BE2C (cell line): Measurements from ENCODE around the gene INHBA. TPM values are rescaled to one million over a fixed set of nuclear protein-coding genes. Genes with fewer than 3 reads are reported as not detected.

Experiments used
- DNase-seq: peaks from one replicate; pipeline ENCODE4 v3.0.0-alpha.2; 2020
- H3K27me3 ChIP-seq: fragments of 250-450 bp; sonication (Bioruptor Pico); 2 replicates; pipeline ENCODE4 v1.5.1; 2020; ENCODE audit warnings: mild to moderate bottlenecking
- H3K36me3 ChIP-seq: fragments of 250-450 bp; sonication (Bioruptor Pico); 2 replicates; pipeline ENCODE4 v1.5.1; 2020; ENCODE audit warnings: mild to moderate bottlenecking
- H3K4me1 ChIP-seq: fragments of 250-450 bp; sonication (Bioruptor Pico); 2 replicates; pipeline ENCODE4 v1.5.1; 2020
- H3K4me3 ChIP-seq: 2 replicates; pipeline ENCODE4 v1.5.1; 2011; ENCODE audit warnings: low read depth, low read length
- H3K9me3 ChIP-seq: fragments of 250-450 bp; sonication (Bioruptor Pico); 2 replicates; pipeline ENCODE4 v1.5.1; 2020
- CTCF ChIP-seq: IDR thresholded peaks from 2 replicates; pipeline ENCODE4 v1.5.1; 2012; ENCODE audit warnings: mild to moderate bottlenecking, low read depth, low read length
- polyA plus RNA-seq: library from polyadenylated mRNA; unstranded; fragments of >200 nt; gene quantifications from one replicate; pipeline ENCODE4 v1.2.1, GENCODE V29; 2012; ENCODE audit warnings: low read depth, missing spikeins; ENCODE audit not compliant: insufficient read length, insufficient read depth

Gene INHBA
- not detected for polyA plus RNA-seq

GRCh38 chr7:41702635-41703371 is at the start of gene INHBA:
TSS of gene INHBA (minus strand) at chr7:41703090. CDS start at chr7:41700374, 2,716 bp downstream.
- no peaks in the 10 kb centered on the region for H3K4me1 ChIP-seq
- peaks cover 46% of the 10 kb centered on the region for H3K27me3 ChIP-seq
- no peaks in the 10 kb centered on the region for H3K36me3 ChIP-seq
- H3K9me3 ChIP-seq: no peaks in the 10 kb centered on the region
- DNase-seq: no peak
- no peak within 1 kb of the TSS for H3K4me3 ChIP-seq
- TF ChIP-seq CTCF: no peak

- TF ChIP-seq CTCF: no peak
- no peaks in the 10 kb centered on the region for H3K27me3 ChIP-seq
- no peak overlapping the region for H3K4me3 ChIP-seq
- no peaks in the 10 kb centered on the region for H3K9me3 ChIP-seq
- no peaks in the 10 kb centered on the region for H3K36me3 ChIP-seq
- DNase-seq: no peak
- H3K4me1 ChIP-seq: no peaks in the 10 kb centered on the region
Measured at GRCh38 chr7:41752615-41753014, 49.7 kb upstream of the INHBA start.

- H3K27me3 ChIP-seq: no peaks in the 10 kb centered on the region
- no peaks in the 10 kb centered on the region for H3K4me1 ChIP-seq
- no peaks in the 10 kb centered on the region for H3K9me3 ChIP-seq
- DNase-seq: no peak
- no peak for TF ChIP-seq CTCF
- H3K4me3 ChIP-seq: no peak overlapping the region
- H3K36me3 ChIP-seq: no peaks in the 10 kb centered on the region
Measured at GRCh38 chr7:41750661-41751540, 48.0 kb upstream of the INHBA start.

- TF ChIP-seq CTCF: no peak
- Histone ChIP-seq H3K4me3 (no peak overlapping the region), H3K9me3 (no peaks in the 10 kb centered on the region), H3K27me3 (no peaks in the 10 kb centered on the region), H3K4me1 (no peaks in the 10 kb centered on the region), H3K36me3 (no peaks in the 10 kb centered on the region)
- no peak for DNase-seq
Measured at GRCh38 chr7:41747961-41748360, 45.1 kb upstream of the INHBA start.

GRCh38 chr7:41745451-41745850 is 42.6 kb upstream of the INHBA start:
- Histone ChIP-seq H3K4me1 (no peaks in the 10 kb centered on the region), H3K36me3 (no peaks in the 10 kb centered on the region), H3K4me3 (no peak overlapping the region), H3K27me3 (no peaks in the 10 kb centered on the region), H3K9me3 (no peaks in the 10 kb centered on the region)
- TF ChIP-seq CTCF: no peak
- no peak for DNase-seq
